SKM-1 (cell line): ENCODE results near the gene GPBAR1.
"Not testable (repeated sequence)": the region's sequence is repeated elsewhere in the genome, so short reads cannot be mapped to it uniquely, and the experiment has no call there.

Experiments
- DNase-seq: peaks from one replicate; lab custom pipeline; 2025; ENCODE audit not compliant: unreplicated experiment; lab: John Stamatoyannopoulos, UW

Gene GPBAR1

DNA sequence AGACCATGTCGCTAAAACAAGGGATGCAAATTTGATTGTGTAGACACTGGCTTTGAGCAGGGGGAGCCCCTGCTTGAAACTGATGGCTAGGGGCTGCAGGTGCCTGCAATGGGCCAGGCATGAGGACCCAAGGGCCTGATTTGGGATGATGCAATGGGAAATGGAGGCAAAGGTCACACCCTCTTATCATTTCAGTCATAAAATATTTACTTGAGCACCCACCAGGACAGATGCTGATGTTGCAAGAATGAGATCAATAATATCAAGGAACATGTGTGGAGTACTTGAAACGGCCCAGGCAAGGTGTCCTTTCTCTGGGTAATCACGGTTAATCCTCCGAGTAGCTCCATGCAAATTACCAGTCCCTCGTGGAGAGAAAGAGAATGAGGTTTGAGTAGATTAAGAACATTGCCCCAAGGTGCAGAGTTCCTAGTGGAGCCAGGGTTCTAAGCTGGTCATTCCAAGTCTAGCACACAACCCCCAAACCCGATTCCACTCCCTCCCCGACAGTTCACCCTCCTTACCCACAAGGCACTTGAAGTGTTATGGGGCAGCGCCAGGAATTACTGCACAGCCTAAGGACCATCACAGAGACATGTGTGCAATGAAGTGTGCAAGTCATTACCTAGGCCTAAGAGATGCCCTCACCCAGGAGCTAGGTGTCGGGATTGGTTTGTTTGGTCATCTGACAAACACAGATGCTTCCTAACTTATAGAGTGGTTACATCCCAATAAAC lies 45.5 kb downstream of the GPBAR1 start:
- DNase-seq = no peak

DNA sequence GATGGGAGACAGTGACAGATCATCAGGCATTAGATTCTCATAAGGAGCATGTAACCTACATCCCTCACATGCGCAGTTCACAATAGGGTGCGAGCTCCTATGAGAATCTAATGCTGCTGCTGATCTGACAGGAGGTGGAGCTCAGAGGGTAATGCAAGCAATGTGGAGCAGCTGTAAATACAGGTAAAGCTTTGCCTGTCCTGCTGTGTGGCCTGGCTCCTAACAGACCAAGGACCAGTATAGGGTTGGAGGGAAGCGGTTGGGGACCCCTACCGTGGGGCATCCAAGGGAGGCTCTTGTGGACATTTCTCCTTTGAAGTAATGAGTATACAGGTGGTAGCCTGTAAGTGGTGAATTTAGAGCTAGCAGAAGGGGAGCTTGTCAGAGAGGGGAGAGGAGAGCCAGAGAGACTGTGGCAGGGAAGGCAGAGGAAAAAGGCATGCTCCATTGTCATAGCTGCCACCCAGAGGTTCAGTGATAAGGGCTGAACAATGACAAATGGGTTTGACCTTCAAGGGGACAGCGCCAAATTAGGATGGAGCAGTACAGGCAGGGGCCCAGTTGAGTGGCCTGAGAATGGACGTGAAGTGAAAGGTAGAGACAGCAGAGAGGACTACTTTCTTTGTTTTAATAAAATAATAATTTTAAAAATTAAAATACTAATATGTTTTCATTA lies 46.7 kb downstream of the GPBAR1 start:
- DNase-seq = no peak

DNA sequence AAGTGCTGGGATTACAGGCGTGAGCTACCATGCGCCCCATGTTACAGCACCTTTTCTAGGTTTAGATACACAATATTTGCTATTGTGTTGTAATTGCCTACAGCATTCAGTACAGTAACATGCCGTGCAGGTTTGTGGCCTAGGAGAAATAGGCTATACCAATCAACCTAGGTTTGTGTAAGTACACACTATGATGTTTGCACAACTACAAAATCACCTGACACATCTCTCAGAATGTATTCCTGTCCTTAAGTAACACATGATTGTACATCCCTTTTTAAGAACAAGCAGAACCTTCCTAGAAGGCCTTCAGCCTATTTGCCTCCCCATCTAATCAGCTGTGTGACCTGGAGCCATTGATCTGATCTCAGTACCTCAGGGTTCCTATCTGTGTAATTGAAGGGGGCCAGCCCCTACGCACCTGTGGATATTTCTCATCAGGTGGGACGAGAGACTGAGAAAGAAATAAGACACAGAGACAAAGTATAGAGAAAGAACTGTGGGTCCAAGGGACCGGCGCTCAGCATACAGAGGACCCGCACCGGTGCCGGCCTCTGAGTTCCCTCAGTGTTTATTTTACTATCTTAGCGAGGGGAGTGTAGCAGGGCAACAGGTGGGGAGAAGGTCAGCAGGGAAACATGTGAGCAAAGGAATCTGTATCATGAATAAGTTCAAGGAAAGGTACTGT lies 50.2 kb downstream of the GPBAR1 start:
- DNase-seq = no peak

DNA sequence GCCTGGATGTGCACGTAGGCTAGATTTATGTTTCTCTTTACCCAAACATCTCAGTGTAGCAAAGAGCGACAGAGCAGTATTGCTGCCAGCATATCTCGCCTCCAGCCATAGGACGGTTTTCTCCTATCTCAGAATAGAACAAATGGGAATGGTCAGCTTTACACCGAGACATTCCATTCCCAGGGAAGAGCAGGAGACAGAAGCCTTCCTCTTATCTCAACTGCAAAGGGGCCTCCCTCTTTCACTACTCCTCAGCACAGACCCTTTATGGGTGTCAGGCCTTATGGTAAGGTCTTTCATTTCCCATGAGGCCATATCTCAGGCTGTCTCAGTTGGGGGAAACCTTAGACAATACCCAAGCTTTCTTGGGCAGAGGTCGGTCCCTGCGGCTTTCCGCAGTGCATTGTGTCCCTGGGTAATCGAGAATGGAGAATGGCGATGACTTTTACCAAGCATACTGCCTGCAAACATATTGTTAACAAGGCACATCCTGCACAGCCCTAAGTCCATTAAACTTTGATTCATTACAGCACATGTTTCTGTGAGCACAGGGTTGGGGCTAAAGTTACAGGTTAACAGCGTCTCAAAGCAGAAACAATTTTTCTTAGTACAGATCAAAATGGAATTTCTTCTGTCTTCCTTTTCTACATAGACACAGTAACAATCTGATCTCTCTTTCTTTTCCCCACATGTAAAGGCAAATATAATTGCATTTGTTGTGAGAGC lies 50.9 kb downstream of the GPBAR1 start:
- not testable (repeated sequence) for DNase-seq

DNA sequence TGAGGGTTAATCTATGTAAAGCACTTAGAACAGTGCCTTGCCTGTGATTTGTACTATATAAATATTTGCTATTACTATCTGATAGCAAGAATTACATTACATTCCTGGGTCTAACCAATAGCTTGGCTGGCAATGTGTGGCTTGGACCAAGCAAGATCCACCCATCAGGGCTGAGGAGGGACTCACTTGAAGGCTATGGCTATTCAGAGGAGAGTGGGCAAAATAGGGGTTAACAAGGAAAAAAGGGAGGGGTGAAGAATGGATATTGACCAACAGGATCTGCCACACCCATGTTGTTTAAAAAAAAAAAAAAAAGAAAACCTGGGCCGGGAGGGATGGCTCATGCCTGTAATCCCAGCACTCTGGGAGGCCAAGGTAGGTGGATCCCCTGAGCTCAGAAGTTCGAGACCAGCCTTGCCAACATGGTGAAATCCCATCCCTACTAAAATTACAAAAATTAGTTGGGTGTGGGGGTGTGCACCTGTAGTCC lies 51.5 kb downstream of the GPBAR1 start:
- DNase-seq = no peak

DNA sequence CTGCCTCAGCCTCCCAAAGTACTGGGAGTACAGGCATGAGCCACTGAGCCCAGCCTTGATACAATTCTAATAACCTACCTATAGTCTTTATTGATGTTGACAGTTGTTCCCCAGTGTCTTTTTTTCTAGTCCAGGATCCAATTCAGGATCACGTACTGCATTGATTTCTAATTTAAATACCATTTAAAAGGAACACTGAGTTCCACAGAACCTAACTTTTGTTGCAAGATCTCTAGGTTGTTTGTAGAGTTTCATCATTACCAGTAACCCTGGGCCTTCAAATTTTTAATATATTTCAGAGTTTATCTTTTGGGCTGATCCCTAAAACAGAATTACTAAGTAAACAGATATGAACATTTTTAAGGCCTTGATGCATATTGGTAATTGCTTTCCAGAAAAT lies 52.5 kb downstream of the GPBAR1 start:
- no peak for DNase-seq
